Choroid plexus epithelial cell (primary cell): ENCODE measurements around the gene DIO3.

Experiments
- DNase-seq: peaks from one replicate; pipeline ENCODE4 v3.0.0-alpha.2; 2010; ENCODE audit warnings: low read depth
- H3K4me3 ChIP-seq: 2 replicates; pipeline ENCODE4 v1.5.1; 2011; ENCODE audit warnings: low read depth, mild to moderate bottlenecking, control low read depth, low read length, moderate library complexity
- CTCF ChIP-seq: conservative IDR thresholded peaks from 2 replicates; pipeline ENCODE4 v1.5.1; 2011; ENCODE audit warnings: low read depth, mild to moderate bottlenecking, control low read depth, inconsistent platforms, low read length, moderate library complexity

The DIO3 gene

DNA sequence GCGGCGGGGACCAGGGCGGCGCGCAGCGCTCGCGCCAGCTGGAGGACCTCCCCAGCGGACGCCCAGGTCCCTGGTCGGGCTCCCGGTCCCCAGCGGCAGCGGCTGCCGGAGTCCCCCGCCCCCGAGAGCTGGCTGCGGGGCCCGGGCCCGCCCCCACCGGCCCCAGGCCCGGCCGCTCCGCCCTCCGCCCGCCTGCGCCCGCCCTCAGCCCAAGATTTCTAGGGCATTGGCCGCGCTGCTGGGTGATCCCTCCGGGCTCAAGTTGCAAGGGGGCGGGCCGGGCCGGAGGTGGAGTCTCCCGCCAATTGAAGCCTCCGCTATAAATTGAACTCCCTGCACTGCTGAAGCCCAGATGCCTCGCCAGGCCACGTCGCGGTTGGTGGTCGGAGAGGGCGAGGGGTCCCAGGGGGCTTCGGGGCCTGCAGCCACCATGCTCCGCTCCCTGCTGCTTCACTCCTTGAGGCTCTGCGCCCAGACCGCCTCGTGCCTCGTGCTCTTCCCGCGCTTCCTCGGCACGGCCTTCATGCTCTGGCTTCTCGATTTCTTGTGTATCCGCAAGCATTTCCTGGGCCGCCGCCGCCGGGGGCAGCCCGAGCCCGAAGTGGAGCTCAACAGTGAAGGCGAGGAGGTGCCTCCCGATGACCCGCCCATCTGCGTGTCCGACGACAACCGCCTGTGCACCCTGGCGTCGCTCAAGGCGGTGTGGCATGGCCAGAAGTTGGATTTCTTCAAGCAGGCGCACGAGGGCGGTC is at the start of gene DIO3:
DIO3 (plus strand) TSS at position 351 of the 752 bp plus-strand sequence.
- no peak for TF ChIP-seq CTCF
- DNase-seq: peak; percentile 8
- H3K4me3 ChIP-seq: no peak within 1 kb of the TSS

GRCh38 chr14:101511620-101512375 is 49.5 kb upstream of the DIO3 start:
- no peak for TF ChIP-seq CTCF
- DNase-seq: peak; percentile 3
- H3K4me3 ChIP-seq: no peak overlapping the region

- no peak overlapping the region for H3K4me3 ChIP-seq
- DNase-seq: no peak
- TF ChIP-seq CTCF: no peak
Observed at GRCh38 chr14:101512376-101512695, 49.0 kb upstream of the DIO3 start.

- no peak for DNase-seq
- no peak for TF ChIP-seq CTCF
Observed at GRCh38 chr14:101514136-101514535, 47.2 kb upstream of the DIO3 start.

DNA sequence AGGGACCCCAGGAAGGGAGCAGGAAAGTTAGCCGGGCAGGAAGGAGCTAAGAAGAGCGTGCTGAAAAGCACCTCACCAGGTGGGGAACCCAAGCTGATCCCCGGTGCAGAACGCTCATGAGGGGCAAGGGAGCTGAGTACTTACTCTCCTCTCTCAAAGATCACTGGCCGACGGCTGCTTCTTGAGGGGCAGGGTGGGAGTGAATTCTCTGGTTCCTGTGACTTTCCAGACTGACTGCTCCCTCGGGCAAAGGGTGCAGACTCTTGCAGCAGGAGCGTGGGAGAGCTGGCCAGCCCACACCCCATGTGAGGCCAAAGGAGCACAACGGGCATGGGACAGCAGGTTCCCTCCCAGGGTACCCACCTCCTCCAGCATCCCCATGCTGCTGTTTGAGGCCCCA is 44.9 kb upstream of the DIO3 start:
- no peak for TF ChIP-seq CTCF
- H3K4me3 ChIP-seq: no peak overlapping the region
- DNase-seq: no peak

More at GRCh38 chr14:101514136-101514535, 47.2 kb upstream of the DIO3 start:
- no peak overlapping the region for H3K4me3 ChIP-seq

DNA sequence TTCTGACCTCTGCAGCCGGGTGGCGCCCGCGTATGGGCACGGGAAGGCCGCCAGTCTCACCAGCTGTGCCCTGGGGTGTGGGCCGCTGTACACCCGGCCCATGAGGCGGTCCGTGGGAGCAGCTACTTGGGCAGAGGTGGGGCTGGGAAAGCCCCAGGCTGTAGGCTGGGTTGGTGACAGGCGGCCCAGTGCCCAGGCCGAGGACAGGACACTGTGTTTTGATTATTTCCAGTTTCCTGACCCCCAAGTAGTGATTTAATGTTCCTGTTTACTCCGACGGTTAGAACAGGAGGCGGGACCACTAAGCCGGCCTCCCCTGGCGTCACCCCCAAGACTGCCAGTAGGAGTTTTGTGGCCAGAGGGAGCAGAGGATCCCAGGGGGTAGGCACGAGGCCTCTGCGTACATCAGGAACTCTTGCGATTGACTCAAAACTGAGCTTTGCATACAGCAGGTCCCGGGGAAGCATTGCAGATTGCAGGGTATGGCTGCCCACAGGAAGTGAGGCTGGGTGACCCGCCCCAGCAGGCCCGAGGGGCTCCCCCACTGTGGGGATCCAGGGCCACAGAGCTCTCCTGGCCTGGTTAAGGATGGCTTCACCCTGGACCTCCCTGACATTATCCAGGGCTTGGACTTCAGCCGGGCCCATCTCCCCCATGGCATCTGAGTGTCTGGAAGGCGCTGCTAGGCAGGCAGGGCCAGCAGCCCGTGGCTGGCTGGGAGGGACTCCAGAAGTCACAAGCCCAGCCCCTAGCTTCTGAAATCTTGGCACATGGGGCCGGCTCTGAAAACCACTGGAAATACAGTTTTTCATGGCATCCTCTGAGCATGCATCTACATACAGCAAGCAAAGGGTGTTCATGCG is 42.5 kb upstream of the DIO3 start:
- no peak for TF ChIP-seq CTCF
- no peak overlapping the region for H3K4me3 ChIP-seq
- DNase-seq: peak; percentile 3
